NCI-H1092 (cell line): ENCODE data around the gene CD300LD.
"Not testable (repeated sequence)": the region's sequence is repeated elsewhere in the genome, so short reads cannot be mapped to it uniquely, and the experiment has no call there.

Experiments used
- DNase-seq: peaks from one replicate; lab custom pipeline; 2025; lab: John Stamatoyannopoulos, UW

Gene CD300LD

DNA sequence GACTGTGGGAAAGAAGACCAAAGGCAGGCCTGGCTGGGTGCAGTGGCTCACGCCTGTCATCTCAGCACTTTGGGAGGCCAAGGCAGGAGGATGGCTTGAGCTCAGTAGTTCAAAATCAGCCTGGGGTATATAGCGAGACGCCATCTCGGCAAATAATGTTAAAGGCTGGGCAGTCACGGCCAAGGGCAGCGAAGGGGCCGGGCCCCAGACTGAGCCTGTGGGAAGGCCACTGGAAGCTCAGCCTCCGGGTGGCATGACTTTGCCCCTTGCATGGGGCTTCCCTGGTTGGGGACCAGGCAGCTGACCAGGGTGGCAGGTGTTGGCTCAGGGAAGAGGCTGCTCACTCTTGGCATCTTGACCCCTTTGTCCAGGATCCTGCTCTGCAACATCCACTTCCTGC is 14.0 kb upstream of the CD300LD start:
- no peak for DNase-seq

GRCh38 chr17:74605361-74605760 is 13.3 kb upstream of the CD300LD start:
- DNase-seq: no peak

DNA sequence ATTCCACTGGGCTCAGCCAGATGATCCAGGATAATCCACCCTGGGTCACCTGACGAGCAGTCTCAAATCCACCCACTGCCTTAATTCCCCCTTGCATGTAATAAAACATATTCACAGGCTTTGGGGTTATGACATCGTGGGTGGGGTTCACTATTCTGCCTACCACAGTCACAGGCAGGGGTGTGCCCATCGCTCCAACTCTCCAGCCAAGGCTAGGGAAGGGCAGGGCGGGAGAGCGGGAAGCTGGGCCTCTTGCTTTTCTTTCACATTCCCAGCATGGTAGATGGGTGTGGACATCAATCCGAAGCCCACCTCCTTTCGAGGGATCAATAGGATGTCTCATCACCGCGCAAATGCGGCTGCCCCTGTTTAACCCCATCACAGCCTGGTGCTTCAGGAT is 12.7 kb upstream of the CD300LD start:
- no peak for DNase-seq

DNA sequence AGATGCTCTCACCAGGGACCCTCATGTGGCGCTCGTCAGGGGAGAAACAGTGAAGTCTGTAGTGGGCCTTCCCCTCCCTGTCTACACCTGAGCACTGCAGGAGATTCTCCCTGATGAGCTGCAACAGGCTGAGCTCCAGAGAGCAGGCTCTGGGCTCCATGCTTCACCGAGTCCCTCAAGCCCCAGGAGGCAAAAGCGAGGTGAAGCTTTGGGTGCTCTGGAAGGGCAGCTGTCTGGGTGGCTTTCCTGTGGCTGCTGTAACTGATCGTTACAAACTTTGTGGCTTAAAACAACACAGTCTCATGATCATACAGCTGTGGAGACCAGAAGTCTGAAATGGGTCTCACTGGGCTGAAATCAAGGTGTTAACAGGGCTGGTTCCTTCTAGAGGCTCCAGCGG is 12.1 kb upstream of the CD300LD start:
- no peak for DNase-seq

DNA sequence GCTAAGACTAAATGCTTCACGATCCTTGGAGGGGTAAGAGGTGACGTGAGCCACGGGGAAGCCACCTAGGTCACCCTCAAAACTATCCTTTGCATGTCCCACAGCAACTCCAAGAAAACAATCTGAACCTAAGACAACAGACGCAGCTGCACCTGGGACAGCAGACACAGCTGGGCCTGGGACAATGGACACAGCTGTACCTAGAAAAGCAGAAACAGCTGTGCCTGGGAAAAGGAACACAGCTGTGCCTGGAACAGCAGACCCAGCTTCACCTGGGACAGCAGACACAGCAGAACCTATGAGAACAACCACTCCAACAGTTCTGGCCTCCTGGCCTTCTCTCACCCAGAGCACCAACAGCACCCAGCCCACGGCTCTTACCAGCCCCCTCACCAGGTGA is 11.7 kb upstream of the CD300LD start:
- no peak for DNase-seq

GRCh38 chr17:74603037-74603635 is 11.1 kb upstream of the CD300LD start:
- no peak for DNase-seq

DNA sequence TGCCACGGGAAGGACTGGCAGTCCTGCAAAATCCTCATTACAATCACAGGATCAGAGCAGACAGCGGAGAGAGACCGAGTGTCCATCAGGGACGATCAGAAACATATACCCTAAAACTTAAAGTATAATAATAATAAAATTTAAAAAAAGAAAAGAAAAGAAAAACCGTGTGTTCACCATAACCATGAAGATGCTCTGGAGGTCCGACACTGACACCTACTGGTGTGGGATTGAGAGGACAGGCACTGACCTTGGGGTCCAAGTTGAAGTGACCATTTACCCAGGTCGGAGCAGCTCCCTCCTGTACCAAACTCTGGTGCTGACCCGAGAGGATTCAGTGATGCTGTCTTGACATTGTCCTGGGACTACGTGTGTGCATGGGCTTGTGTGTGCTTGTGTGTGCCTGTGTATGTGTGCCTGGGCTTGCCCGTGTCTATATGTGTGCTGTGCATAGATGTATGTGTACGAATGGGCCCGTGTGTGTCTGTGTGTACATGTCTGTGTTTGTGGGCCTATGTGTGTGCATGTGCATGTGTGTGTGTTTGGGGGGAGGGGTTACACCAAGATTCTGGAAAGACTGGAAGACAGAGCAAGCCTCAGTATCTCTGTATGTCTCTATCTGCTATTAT is 10.0 kb upstream of the CD300LD start:
- DNase-seq: peak; percentile 15

DNA sequence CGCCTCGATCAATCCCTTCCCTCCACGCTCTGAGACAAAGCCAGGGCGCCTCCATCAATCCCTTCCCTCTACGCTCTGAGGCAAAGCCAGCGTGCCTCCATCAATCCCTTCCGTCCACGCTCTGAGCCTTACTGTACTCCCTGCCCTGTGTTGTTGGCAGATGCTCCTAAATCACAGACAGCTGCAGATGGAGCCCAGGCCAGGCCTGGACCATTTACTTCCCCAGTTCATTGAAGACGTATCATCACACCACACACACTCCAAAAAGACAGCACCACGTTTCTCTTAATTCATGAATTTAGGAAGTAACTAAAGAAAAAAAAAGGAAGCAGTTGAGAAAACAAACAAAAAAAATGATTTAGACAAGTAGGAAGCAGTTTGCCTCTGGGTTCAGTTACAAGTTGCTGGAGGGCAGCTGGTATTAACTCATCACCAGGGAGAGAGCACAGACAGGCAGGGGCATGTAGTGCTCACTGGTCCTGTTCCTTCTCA is 7.4 kb upstream of the CD300LD start:
- no peak for DNase-seq

- DNase-seq: no peak
Observed at GRCh38 chr17:74599023-74599399, 6.9 kb upstream of the CD300LD start.

DNA sequence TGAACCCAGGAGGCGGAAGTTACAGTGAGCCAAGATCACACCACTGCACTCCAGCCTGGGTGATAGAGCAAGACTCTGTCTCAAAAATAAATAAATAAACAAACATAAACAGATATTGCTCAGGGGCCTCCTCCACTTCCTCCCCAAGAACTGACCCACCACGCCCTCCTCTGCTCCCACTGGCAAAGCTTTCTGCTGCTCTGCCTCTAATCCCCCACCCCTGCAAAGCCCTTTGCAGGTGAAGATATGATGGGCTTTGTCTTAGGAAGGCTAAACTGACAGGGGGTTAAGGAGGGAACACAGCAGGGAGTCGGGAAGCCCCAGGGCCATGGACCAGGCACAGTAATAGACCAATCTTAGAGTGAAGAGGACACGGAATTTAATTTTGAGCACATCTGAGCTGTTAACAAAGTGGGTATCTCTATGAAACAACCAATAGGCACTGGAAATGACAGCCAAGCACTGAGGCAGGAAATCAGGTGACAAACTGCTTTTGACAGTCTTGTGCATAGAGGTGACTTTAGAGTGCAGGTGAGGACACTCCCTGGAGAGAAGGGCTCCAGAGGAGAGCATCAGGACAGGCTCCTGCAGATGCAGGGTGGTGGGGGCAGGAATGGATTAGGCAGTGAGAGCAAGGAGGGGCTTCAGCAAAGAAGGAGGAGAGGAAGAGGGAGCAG is 6.4 kb upstream of the CD300LD start:
- DNase-seq: no peak

DNA sequence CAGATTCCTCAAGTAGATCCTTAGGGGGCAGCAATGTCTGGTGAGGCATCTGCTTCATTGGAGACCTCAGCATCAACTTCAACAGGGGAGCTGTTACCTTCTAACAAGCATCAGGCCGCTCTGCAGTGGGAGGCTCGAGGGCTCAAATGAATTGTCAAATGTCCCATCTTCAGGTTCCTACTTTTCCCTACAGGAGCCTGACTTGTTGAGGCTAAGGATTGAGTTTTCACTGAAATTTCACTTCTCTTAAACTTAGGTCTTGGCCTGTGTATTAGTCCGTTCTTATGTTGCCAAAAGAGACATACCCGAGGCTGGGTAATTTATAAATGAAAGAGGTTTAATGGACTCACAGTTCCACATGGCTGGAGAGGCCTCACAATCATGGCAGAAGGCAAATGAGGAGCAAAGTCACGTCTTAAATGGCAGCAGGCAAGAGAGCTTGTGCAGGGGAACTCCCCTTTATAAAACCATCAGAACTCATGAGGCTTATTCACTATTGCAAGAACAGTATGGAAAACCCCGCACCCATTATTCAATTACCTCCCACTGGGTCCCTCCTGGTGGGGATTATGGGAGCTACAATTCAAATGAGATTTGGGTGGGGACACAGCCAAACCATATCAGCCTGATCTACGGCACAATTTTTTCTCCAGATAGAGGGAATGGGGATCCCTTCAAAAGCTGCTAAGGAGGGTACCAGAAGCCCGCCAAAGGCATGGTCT is 5.1 kb upstream of the CD300LD start:
- DNase-seq: no peak

DNA sequence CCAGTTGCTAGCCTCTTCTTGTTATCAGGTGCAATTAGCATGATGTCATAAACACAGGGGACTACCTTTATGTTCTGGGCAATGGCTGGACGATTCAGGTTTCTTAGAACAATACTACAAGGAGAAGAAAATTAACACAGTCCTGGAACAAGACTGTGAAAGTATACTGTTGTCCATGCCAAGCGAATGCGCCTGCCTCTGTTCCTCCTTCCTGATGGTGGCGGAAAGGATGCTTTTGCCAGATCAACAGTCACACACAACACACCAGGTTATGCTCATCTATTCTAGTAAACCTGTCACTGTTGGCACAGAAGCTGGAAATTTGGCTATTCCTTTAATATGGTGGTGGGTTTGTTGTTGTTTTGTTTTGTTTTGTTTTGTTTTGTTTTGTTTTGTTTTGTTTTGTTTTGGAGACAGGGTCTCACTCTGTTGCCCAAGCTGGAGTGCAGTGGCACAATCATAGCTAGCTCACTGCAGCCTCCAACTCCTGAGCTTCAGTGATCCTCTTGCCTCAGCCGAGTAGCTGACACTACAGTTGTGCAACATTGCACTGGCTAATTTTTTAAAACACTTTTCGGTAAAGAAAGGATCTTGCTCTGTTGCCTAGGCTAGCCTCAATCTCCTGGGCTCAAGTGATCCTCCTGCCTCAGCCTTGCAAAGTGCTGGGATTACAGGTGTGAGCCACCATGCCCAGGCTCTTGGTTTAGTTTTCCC is 3.1 kb upstream of the CD300LD start:
- DNase-seq: no peak

DNA sequence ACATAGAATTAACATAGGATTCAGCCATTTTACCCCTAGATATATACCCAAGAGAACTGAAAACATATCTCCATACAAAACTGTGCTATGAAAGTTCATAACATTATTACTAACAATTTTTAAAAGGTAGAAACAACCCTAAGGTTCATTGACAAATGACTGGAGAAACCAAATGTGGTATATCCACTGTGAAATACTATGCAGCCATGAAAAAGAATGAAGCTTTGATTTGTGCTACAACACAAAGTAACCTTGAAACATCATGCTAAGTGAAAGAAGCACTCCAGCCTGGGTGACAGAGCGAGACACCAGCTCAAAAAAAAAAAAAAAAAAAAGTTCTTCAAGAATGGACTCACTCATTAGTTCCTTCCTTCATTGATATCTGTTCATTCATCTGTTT is 580 bp downstream of the CD300LD start:
- no peak for DNase-seq

GRCh38 chr17:74585711-74586110 is 6.4 kb downstream of the CD300LD start:
- DNase-seq: no peak

- no peak for DNase-seq
Observed at GRCh38 chr17:74584292-74585060, 7.6 kb downstream of the CD300LD start.

DNA sequence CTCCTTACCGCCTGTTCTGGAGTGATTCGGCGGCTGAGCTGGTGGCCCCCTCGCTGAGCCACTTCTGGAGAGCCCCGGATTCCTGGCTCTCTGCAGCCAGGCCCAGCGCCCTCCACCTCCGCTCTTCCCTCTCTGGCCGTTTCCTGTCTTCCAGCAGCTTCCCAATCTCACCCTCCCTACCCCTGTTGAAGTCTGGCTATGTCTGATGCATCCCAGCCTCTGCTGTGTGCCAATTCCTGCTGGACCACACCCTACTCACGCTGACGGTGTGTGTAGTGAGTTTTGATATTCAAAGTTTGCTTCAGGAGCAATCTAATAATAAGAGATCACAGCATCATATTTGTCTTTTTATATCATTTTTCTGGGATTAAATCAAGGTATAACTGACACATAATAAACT is 9.4 kb downstream of the CD300LD start:
- no peak for DNase-seq

DNA sequence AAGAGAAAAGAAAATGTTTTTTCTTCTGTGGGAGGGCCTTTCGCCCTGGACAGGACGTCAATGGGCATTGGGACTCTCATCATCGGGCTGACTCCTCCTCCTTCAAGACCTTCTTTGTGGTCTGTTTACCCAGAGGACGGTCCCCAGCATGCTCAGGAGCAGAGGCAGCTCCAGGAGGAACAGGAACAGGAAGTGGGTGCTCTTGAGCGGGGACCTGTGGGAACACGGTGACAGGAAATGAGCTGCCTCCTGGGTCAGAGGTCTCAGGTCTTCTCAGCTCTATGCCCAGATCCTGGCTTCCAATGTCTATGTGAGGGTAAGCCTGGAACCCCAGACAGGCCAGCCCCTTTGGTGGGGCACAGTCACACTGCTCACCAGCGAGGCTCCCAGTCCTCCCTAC is 12.2 kb downstream of the CD300LD start:
- no peak for DNase-seq

DNA sequence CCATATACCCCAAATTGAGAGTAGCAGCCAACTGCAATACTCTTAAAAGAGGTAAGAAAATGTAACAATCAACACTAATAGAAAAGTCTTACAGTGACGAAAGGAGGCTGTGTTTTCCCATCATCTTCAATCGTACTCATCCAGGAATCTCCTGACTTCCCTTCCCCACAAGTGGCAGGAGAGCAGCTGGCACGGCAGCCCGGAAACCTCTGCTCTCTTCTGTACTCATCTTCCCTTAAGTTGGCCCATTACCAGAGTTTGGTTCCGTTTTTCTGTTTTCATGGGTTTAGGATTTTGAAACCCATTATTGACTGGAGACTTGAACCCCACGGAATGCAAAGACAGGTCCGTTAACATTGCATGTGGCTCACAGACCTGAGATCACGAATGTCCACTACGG is 13.1 kb downstream of the CD300LD start:
- no peak for DNase-seq

DNA sequence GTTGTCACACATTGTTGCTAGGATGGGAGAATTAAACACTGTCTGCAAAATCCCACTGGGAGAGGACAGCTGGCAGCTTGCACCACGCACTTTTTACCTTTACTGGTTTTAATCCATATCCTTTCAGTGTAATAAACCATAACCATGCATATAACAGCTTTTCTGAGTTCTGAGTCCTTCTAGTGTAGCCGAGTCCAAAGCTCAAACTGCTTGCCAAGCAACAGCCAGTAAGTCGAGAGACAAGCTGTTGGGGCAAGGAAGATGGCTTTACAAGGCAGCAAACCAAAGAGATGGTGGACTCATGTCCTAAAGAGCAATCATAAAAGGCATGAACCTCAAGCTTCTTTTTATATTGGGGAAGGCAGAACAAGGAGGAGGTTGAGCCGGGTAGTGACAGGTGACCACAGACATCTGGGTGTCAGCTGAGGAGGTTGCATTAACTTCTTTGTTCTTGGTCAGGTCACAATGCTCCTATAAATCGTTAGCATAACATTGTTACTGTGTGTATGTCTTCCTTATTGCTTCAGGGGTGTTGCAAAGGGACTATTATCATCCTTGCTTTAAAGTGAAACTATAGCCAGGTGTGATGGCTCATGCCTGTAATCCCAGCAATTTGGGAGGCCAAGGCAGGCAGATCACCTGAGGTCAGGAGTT is 17.5 kb downstream of the CD300LD start:
- DNase-seq: no peak

DNA sequence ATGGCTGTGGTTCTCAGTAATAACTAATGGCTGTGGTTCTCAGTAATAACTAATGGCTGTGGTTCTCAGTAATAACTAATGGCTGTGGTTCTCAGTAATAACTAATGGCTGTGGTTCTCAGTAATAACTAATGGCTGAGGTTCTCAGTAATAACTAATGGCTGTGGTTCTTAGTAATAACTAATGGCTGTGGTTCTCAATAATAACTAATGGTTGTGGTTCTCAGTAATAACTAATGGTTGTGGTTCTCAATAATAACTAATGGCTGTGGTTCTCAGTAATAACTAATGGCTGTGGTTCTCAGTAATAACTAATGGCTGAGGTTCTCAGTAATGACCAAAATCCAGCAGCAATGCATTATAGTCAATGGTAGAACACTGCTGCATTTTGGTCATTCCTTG is 18.4 kb downstream of the CD300LD start:
- not testable (repeated sequence) for DNase-seq

DNA sequence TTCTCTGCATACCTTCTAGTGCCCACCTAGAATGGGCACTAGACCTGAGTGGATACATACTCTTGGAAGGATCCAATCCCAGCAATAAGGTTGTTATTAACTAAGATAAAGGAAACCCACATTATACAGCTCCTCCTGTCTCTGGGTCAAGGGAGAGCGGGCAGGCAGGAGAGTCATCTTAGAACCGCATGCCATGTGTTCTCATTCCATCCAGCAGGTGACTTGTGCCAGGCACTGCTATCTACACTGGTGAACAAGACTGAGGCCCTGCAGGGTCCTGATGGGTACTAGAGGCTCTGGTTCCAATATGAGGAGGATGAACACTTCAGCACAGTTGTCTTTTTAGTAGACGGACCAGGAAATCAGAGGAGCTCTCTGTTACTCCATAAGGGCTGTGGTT is 18.9 kb downstream of the CD300LD start:
- DNase-seq: no peak
